ENCODE measurements around the gene XPOT.

Gene XPOT

DNA sequence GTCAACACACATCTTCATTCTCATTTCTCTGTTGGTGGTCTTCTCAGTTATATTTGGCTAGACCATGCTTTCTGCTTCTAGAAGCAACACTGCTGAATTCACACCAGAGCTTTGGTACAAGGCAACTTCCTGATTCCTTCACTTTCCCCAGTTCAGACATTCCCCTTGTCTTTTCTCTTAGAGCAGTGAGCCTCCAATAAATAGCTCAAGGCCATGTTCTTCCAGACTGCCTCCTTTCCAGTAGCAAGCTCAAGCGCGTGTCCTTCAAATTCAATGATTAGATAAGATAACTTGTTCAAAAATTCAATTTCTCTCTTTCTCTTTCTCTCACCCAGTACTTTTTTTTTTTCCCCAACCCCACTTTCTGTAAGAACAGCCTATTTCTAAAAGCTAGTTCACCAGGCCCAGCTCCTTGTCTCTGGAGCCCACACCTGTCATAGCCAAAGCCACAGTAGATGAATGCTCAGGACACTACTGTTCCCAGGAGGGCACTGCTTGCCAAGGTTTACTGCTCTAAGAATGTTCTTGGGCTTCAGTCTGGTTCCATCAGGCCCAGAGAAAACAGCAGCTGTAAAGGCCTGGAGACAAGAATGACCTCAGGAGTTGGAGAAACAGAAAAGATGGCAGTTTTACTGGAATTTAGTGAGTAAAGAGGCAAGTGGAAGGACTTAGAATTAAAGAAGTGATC lies 65.4 kb downstream of the XPOT start:
- no peak for DNase-seq (ENCODE audit: low read depth, low spot score)

- no peak for DNase-seq (ENCODE audit: low read depth, low spot score)
These were observed 66.3 kb downstream of the XPOT start for GRCh38 chr12:64470495-64470894.

GRCh38 chr12:64473176-64473575 lies 69.0 kb downstream of the XPOT start:
- no peak for DNase-seq (ENCODE audit: low read depth, low spot score)

DNA sequence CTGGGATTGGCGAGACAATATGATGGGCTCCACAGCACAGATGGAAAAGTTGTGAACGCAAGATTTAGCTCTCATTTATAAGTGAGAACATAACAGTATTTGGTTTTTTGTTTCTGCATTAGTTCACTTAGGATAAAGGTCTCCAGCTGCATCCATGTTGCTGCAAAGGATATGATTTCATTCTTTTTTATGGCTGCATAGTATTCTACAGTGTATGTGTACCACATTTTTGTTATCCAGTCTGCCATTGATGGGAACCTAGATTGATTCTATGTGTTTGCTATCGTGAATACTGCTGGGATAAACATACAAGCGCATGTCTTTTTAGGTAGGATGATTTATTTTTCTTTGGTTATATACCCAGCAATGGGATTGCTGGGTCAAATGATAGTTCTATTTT lies 71.3 kb downstream of the XPOT start:
- DNase-seq (ENCODE audit: low read depth, low spot score) = no peak

DNA sequence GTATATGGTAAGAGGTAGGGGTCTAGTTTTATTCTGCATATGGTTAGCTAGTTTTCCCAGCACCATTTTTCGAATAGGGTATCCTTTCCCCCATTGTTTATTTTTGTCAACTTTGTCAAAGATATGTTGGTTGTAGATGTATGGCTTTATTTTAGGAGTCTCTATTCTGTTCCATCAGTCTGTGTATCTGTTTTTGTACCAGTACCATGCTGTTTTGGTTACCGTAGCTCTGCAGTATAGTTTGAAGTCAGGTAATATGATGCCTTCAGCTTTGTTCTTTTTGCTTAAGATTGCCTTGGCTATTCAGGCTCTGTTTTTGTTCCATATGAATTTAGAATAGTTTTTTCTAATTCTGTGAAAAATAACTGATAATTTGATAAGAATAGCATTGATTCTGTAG lies 72.7 kb downstream of the XPOT start:
- no peak for DNase-seq (ENCODE audit: low read depth, low spot score)

- no peak for DNase-seq (ENCODE audit: low read depth, low spot score)
These were observed 74.5 kb downstream of the XPOT start for GRCh38 chr12:64478661-64479060.

DNA sequence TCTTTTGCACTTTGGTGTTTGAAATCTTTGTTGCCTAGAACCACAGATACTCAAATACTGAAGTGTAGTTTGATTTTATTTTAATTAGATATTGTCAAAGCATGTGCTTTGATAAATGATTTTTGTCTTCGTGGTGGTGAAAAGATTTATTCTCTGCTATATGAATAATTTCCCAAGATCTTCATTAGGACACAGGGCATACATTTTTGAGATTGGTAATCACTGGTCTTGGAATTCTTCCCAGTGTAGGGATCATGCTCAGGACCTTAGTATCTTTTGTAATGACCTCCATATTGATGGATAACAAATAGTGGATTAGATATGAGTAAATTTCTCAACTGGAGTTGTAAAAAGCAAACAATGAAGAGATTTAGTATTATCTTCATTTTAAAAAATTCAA lies 76.0 kb downstream of the XPOT start:
- no peak for DNase-seq (ENCODE audit: low read depth, low spot score)

DNA sequence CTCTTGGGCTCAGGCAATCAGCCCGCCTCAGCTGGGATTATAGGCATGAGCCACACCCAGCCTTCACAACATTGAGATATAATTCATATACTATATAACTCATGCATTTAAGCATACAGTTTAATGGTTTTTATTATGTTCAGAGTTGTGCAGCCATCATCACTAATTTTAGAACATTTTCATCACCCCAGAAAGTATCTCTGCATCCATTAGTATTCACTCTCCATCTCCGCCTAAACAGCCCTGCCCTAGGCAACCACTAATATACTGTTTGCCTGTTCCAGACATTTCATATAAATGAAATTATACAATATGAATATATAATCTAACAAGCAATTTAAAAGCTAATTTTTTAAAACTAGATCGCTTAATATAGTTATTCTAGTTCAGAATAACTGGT lies 82.5 kb downstream of the XPOT start:
- no peak for DNase-seq (ENCODE audit: low read depth, low spot score)

- DNase-seq (ENCODE audit: low read depth, low spot score) = no peak
These were observed 87.5 kb downstream of the XPOT start for GRCh38 chr12:64491718-64492117.

DNA sequence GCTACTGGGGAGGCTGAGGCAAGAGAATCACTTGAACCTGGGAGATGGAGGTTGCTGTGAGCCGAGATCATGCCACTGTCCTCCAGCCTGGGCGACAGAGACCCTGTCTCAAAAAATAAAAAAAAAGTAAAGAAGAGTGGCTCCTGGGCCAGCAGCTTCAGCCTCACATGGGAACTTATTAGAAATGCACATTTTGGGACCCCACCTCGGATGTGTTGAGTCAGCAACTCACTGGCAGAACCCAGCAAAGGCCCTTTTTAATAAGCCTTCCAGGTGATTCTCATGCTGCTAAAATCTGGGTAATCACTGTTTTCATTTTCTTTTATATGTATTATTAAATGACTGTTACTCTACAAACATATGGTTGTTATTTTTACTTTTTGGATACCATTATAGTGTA lies 89.3 kb downstream of the XPOT start:
- DNase-seq (ENCODE audit: low read depth, low spot score) = no peak

DNA sequence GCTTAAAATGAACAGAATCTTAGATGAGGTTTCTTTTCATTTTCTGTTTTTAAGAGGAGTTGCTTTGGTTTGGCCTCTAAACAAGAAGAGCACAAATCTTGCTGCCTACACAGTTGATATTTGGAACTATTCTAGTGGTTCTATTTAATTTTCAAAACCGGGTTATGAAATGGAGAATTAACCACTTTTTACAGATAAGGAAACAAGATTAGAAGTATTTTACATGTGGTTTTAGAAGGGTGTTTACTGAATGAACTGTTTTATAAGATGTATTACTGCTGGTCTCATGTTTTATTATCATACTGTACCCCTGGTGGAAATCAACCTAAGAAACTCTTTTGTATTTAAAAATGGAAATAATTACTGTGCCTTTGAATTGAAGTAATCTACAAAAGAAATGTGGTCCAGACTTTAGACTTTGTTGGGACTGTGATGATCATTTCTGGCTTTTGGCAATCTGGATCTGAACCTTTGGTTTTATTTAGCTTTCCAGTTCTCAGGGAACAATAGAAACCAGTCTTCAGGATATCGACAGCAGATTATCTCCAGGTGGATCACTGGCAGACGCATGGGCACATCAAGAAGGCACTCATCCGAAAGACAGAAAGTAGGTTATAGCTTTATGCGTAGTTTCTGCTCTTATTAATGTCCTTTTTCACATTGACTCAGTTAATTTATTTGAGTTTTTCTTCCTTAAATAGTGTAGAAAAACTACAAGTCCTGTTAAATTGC lies 91.0 kb downstream of the XPOT start:
- no peak for DNase-seq (ENCODE audit: low read depth, low spot score)

DNA sequence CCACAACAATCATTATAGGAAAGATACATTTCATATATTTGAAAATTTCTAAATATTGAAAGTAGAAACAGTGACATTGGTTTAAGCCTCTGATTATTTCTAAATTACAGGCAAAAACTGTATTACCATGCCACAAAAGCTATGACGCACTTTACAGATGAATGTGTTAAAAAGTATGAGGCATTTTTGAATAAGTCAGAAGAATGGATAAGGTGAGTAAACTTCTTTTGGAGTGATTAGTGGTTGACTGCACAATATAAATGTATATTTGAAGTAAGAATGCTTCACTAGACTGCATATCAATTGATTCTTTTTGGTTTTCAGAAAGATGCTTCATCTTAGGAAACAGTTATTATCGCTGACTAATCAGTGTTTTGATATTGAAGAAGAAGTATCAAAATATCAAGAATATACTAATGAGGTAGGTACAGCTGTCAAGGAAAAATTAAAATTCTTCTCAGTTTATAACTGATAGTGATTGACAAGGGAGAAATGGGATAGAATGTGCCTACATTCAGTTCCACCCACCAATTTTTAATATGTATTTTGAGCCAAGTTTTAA lies 92.7 kb downstream of the XPOT start:
- no peak for DNase-seq (ENCODE audit: low read depth, low spot score)

GRCh38 chr12:64497484-64497883 lies 93.3 kb downstream of the XPOT start:
- no peak for DNase-seq (ENCODE audit: low read depth, low spot score)

- DNase-seq (ENCODE audit: low read depth, low spot score) = no peak
These were observed 93.7 kb downstream of the XPOT start for GRCh38 chr12:64497903-64498302.

DNA sequence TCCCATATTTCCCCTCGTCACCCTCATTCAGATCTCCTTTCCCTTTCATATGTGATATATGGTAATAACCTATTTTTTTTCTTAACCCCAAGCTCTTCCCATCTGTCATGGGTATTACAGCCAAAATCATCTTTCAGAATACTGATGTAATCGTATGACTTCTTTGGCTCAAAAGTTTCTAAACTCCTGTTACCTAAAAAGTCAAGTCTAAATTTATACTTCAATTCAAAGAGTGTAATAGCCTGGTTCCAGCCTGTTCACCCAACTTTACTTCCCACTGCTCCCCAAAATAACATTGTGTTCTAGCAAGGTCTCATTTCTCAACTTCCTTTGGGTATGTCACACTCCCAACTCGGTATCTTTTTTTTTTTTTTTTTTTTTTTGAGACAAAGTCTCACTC lies 96.2 kb downstream of the XPOT start:
- DNase-seq (ENCODE audit: low read depth, low spot score) = no peak
